Measurements from ENCODE around the gene ITPR3.

Gene ITPR3

DNA sequence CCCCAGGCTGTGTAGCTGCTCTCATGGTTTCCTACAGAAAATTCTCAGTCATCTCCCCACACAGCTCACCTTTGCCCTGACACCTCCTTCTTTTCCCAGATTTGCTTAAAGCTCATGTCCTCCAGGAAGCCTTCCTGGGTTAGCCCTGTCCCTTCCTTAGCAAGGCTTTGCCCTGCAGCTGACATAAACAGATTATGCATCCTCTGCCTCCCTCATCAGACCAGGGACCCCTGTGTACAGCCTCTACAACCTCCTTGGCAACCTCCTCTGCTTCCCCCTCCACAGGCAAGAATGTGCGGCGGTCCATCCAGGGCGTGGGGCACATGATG, 50.6 kb downstream of the ITPR3 start:
- DNase-seq, result no peak

DNA sequence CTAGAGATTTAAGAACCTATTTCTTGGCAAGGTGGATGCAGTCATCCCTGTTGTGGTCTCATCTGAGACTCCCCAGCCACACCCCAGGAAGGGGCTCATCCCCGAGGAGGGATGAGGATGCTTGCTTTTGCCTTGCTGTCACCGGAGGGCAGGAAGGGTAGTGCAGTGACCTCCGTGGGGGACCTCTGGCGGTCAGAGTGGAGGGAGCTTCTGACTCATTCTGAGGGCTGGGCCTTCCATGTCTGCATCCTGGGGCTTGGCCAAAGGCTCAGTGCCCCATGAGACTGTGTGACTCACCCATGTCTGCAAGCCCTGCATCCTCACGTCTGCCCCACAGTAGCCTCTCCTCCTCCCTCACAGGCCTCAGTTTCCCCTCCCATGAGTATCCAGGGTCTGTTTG, 51.7 kb downstream of the ITPR3 start:
- no peak for DNase-seq

DNA sequence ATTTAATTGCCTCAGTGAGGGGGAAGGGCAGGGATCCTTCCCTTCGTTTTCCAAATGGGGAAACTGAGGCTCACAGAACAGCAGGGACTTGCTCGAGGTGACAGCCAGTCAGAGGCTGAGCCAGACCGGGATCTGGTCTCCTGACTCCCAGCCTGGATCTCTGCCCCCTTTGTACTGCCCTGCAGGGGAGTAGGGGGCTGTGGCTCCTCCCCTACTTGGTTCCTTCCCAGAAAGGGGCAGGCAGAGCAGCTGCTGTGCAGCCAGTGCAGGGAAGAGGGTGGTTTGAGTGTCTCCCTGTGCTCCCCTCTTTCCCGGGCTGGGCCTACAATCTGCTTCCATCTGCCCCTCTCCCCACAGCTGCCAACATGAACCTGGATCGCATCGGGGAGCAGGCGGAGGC, 52.7 kb downstream of the ITPR3 start:
- DNase-seq, result no peak

DNA sequence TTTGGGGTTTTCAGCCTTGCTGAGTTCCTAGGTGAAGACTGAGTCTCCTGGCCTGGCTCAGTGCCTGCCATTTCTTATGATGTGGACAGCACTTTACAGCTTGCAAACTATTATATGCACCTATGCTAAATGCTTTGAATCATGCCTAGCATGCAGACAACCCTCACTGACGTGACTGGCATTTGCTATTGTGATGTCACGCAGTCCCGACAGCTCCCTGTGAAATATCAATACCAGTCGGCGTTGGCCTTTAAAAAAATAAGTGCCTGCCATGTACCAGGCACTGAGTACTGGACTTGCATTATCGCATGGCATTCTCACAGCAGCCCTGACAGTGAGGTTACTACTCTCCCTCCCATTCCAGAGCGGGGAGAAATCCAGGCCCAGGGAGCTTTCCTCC, 54.8 kb downstream of the ITPR3 start:
- no peak for DNase-seq

DNA sequence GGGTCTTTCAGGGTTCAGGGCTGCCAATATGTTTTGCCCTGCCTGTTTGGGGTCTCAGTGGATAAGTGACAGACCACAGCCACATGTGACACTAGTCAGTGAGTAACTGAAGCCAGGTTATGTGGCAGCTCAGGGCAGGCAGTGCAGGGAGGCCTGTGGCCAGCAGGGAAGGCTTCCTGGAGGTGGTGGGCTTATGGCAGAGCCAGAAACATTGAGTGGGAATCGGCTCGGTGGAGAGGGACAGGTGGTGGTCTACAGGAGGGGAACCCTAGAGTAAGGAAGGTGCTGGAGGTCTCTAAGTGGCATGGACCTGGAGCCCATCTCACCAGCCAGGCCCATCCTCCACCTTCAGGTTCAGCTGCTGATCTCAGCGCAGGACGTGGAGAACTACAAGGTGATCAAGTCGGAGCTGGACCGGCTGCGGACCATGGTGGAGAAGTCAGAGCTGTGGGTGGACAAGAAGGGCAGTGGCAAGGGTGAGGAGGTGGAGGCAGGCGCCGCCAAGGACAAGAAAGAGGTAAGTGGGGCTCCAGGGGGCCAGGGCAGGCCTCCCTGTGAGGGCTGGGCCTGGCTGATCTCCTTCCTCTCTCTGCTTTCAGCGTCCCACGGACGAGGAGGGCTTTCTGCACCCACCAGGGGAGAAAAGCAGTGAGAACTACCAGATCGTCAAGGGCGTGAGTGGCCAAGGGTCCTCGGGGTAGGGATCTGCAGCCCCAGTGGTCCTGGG, 55.5 kb downstream of the ITPR3 start:
- no peak for DNase-seq

DNA sequence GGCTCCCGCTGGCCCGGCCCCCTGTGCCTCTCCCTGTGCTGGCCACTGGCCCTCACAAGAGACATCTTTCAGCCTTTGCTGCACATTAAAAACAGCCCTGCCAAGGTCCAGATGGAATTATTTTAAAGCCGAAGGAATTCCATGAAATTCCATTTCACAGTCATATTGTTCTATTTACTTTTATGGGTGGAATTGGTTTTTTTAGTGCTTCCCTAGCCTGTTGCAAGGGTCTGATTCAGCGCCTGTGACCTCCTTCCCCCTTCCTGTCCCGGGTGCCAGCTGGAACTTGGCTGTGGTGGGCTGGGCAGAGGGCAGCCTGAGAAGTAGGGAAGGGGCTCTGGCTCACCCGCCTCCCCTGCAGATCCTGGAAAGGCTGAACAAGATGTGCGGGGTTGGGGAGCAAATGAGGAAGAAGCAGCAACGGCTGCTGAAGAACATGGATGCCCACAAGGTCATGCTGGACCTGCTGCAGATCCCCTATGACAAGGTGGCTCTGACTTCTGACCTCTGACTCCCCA, 56.1 kb downstream of the ITPR3 start:
- DNase-seq, result no peak

DNA sequence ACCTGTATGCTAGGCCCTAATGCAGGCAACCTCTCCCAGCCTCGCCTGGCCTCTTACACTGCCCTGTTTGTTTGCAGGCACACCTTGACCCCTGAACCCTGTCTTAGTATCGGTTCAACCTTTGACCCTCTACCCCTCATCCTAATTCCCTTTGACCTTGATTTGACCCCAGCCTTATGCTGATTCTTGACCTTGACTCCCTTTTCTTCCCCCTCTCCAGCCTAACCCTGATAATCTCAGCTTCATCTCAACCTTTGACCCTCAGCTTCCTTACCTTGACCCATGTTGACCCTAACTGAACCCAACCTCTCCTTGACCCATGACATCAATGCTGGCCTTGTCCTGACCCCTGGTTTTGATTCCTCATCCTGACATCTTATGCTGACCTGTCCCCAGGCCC, 56.6 kb downstream of the ITPR3 start:
- DNase-seq, result no peak

DNA sequence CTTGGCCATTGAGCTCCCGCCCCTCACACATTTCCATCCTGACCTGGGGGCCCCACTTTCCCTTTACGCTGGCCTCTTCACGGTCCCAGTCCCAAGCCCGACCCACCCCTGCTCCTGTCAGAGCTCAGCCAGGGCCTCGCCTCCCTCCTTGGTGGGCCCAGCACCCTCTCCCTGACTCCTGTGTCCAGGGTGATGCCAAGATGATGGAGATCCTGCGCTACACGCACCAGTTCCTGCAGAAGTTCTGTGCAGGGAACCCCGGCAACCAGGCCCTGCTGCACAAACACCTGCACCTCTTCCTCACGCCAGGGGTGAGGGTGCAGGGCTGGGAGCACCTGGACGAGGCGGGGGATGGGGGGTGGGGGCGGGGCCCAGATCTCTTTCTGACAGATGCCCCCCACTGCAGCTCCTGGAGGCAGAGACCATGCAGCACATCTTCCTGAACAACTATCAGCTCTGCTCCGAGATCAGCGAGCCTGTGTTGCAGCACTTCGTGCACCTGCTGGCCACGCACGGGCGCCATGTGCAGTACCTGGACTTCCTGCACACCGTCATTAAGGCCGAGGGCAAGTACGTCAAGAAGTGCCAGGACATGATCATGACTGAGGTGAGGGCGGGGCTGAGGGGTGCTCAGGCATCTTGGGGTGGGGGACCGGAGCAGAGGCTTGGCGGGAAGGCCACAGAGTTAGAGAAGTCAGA, 57.3 kb downstream of the ITPR3 start:
- DNase-seq, result no peak

DNA sequence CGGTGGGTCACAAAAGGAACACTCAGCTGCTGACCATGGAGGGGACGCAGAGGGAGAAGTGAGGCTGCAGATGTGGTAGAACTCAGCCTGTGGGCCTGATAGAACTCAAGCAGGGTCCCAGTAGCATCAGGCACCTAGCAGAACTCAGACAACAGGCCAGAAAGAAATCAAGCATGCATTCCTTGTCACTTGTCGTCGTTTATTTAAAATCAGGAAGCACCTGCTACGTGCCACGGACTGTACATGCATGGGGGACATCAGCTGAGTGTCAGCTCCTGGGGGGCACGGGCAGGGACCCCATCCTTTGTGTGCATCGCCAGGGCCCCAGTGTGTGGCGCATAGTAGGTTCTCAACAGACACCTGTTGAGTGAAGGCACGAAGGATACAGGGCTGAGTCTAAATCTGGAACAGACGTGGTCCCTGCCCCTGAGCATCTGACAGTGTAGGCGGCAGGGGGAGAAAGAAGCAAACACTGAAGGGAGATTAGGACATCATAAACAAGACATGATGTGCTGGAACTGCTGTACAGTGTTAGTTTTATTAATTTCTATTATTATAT, 57.9 kb downstream of the ITPR3 start:
- no peak for DNase-seq

DNA sequence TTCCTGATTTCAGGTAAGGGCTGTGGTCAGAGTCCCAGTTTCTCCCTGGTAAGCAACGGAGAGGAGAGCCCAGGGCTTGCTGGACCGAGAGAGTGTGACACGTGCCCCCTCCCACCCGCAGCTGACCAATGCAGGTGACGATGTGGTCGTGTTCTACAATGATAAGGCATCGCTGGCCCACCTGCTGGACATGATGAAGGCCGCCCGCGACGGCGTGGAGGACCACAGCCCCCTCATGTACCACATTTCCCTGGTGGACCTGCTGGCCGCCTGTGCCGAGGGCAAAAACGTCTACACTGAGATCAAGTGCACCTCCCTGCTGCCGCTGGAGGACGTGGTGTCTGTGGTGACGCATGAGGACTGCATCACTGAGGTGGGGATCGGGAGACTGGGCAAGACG, 58.6 kb downstream of the ITPR3 start:
- DNase-seq, result no peak

DNA sequence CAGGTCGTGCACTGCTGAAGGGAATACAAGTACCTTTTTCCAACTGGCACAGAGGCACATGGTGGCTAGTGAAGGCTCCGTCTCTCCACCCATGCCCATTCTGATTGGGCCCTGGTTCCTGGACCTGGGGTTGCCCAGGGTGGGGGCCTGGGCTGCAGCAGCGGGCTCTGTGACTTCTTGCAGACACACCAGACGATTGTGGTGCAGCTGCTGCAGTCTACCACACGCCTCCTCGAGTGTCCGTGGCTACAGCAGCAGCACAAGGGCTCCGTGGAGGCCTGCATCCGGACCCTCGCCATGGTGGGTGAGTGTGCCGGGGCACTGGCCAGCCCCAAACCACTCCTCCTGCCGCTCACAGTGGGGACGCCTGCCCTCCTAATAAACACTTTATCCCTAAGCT, 61.2 kb downstream of the ITPR3 start:
- no peak for DNase-seq

DNA sequence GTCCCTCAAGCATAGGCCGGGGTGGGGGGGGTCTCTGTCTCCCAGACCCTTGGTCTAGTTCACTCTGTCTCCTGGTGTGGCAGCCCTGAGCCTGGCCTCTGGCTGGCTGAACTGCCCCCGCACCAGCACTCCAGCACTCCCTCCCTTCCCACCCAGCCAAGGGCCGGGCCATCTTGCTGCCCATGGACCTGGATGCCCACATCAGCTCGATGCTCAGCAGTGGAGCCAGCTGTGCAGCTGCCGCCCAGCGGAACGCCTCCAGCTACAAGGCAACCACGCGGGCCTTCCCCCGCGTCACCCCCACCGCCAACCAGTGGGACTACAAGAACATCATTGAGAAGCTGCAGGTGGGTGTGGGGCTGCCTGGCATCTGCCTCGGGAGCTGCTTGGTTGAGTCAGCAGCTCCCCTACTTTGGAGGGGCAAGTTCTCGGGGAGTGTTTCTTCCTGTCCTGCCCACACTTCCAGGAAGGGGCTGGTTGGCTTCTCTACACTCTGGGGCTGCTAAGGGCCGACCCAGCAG, 62.0 kb downstream of the ITPR3 start:
- no peak for DNase-seq

DNA sequence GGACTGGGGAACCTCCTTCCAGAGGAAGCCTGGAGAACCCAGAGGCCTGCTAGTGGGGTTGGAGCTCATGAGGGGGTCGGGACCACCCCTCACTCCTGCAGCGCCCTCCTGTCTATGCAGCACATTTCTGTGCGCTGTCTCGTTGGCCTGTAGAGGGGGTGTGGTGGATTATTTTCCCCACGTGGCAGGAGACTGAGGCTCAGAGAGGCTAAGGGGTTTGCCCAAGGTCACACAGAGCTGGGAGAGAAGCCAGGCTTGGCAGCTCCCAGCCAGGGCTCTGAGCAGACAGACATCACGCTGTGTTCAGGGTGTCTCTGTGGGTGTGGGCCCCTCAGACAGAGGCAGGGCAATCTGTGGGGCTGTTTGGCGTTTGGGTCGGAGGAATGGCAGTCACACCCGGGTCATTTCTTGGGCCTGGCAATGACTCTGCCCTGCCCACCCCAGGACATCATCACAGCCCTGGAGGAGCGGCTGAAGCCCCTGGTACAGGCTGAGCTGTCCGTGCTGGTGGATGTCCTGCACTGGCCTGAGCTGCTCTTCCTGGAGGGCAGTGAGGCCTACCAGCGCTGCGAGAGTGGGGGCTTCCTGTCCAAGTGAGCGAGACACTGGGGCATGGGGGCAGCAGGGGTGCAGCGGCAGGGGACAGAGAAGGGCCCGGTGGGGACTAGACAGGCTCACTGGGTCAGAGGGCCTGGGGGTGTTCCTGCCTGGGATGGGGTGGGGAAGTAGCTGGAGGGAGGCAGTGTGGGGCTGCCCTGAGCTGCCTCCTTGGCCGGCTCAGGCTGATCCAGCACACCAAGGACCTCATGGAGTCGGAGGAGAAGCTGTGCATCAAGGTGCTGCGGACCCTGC, 62.7 kb downstream of the ITPR3 start:
- DNase-seq, result no peak

DNA sequence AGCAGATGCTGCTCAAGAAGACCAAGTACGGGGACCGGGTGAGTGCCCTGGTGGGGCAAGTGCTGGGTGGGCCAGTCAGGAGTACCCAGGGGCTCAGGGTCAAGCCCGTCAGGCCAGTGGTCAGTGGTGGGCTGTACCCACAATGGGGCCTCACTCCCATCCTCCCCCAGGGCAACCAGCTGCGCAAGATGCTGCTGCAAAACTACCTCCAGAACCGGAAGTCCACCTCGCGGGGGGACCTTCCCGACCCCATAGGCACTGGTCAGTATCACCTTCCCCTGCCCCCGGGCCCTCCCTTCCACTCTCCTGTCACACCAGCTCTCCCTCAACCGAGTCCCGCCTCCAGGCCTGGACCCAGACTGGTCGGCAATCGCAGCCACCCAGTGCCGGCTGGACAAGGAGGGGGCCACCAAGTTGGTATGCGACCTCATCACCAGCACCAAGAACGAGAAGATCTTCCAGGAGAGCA, 63.3 kb downstream of the ITPR3 start:
- DNase-seq, result no peak

DNA sequence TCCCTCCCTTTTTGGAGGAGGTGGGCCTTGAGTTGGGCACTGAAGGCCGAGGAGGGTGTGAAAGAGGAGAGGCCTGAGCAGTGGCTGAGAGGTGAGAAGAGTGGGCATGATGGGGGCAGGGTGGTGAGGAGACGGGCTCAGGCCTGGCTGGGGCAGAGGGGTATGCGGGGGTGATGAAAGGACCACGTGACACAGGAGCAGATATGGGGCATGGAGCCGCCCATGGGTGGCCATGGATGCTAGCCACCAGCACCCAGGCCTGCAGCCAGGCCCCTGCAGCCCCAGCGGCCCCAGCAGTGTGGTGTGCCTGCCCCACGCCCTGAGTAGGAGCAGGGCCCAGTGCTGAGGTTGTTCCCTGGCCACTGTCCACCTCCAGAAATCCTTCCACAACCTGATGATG, 63.9 kb downstream of the ITPR3 start:
- no peak for DNase-seq

DNA sequence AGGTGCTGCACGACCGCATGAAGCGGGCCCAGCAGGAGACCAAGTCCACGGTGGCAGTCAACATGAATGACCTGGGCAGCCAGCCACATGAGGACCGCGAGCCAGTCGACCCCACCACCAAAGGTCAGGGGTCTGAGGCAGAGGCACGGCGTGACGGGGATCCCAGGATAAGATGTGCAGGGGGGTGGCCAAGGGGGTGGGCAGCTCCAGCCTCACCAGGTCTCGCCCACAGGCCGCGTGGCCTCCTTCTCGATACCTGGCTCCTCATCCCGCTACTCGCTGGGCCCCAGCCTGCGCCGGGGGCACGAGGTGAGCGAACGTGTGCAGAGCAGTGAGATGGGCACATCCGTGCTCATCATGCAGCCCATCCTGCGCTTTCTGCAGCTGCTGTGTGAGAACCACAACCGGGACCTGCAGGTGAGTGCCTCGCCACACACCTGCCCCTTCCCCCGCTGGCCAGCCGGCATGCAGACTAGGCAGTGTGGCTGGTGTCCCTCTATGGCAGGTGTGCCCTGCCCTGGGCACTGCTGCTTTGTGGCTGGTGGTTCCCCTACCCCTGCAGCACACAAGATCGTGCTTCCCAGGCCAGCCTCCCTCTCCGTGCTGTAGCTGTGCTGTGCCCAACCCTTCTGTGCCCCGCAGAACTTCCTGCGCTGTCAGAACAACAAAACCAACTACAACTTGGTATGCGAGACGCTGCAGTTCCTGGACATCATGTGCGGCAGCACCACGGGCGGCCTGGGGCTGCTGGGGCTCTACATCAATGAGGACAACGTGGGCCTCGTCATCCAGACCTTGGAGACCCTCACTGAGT, 64.5 kb downstream of the ITPR3 start:
- no peak for DNase-seq

DNA sequence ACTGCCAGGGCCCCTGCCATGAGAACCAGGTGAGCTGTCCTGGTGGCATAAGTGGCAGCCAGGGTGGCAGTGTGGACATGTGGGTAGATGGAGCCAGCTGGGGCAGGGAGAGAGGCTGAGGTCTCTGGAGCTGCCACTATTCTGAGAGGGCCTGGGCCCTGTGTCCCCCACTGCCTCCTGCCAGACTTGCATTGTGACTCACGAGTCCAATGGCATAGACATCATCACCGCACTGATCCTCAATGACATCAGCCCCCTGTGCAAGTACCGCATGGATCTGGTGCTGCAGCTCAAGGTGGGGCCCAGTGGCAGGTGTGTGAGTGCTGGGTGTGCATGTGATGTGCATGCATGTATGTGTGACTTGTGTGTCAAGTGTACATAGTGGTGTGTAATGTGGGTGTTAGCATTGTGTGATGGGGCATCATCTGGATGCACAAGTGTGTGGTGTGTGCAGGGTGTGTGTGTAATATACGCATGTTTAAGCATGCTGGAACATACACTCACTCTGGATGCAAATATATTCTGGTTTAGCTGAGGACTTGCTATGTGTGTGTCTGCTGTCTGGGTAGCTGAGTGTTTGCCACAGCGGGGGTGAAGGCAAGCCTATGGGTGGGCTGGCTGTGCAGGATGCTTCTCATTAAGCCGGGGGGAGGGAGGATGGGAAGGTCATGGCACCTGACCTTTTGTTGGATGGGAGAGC, 65.3 kb downstream of the ITPR3 start:
- DNase-seq, result no peak

DNA sequence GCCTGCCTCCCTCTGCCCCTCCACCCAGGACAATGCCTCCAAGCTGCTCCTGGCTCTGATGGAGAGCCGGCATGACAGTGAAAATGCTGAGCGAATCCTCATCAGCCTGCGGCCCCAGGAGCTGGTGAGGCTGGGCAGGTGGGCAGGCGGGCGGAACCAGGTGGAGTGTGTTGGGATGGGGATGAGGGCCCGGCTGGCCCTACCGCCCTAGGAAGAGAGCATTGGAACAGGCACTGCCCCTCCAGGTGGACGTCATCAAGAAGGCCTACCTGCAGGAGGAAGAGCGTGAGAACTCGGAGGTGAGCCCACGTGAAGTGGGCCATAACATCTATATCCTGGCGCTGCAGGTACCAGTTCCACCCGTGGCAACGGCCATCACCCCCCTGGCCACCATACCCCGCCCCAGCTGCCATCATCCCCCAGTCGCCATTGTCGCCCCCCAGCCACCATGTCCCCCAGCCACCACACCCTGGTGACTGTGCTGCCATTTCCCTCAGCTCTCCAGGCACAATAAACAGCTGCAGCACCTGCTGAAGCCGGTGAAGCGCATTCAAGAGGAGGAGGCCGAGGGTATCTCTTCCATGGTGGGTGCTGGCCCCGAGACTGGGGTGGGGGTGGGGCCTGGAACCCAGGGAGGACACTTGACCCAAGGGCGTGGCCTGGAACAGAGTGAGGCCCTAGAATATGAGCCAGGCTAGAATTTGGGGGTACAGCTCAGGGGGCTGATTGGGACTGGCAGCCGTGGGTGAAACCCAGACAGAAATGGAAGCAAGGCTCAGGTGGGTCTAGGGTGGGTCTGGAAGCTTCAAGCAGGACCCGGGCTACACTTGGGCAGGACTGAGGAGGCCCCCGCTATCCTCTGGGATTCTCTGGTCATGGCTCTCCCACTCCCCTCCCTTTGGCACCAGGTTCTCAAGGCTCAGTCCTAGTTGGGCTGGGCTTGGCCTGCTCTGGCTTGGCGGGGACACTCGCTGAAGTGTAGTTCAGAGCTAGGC, 66.2 kb downstream of the ITPR3 start:
- DNase-seq, result no peak

DNA sequence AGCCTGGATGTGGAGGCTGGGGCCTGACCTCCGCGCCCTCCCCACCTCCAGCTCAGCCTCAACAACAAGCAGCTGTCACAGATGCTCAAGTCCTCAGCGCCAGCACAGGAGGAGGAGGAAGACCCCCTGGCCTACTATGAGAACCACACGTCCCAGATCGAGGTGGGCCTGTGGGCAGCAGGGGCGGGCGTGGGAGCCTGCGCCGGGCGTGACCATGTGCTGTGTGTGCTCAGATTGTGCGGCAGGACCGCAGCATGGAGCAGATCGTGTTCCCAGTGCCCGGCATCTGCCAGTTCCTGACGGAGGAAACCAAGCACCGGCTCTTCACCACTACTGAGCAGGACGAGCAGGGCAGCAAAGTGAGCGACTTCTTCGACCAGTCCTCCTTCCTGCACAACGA, 66.9 kb downstream of the ITPR3 start:
- no peak for DNase-seq

DNA sequence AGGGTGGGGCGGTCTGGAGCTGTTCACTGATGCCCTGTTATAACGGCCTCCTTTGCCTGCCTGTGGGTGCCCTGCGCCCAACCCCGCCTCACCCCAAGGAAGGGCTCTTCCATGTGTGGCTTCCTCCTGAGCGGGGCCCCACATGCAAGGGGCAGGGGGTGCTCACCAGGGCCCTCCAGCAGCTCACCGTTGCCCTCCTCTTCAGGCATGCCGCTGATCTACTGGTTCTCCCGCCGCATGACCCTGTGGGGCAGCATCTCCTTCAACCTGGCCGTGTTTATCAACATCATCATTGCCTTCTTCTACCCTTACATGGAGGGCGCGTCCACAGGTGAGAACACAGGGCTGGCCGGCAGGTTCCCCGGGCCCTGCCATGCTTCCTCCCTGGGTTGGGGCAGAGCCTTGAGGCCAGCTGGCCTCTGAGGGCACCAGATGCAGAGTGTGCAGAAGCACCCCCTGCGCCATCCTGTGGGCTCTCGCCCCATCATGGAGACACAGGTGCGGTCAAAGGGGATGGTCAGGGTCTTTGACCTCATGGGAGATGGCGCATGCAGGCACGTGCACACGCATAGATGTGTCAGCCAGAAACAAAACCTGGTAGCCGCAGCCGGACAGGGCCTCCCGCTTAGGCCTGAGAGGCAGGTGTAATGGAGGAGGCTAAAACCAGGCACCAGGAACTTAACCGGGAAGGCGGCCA, 67.5 kb downstream of the ITPR3 start:
- no peak for DNase-seq
